Neuronal stem cell (in vitro differentiated cells): Measurements from ENCODE around the gene RIPK3.
"Not testable (repeated sequence)": the region's sequence is repeated elsewhere in the genome, so short reads cannot be mapped to it uniquely, and the experiment has no call there.

Experiments used
- DNase-seq: peaks from one replicate; pipeline ENCODE4 v3.0.0-alpha.2; 2013; ENCODE audit warnings: low spot score
- H2AFZ ChIP-seq: one replicate; pipeline ENCODE4 v1.6.1; 2013; ENCODE audit warnings: mild to moderate bottlenecking, low read length, inconsistent platforms
- H2AK5ac ChIP-seq: 2 replicates; pipeline ENCODE4 v1.6.1; 2013; ENCODE audit warnings: low read depth, mild to moderate bottlenecking, inconsistent platforms, low read length, moderate library complexity, mixed read lengths
- H2BK120ac ChIP-seq: 2 replicates; pipeline ENCODE4 v1.6.1; 2013; ENCODE audit warnings: low read depth, mild to moderate bottlenecking, inconsistent platforms, low read length, moderate library complexity, mixed read lengths
- H2BK12ac ChIP-seq: one replicate; pipeline ENCODE4 v1.6.1; 2013; ENCODE audit warnings: low read length, inconsistent platforms
- H2BK15ac ChIP-seq: 2 replicates; pipeline ENCODE4 v1.6.1; 2013; ENCODE audit warnings: mild to moderate bottlenecking, low read length, inconsistent platforms, mixed read lengths
- H2BK5ac ChIP-seq: one replicate; pipeline ENCODE4 v1.6.1; 2013; ENCODE audit warnings: inconsistent platforms, mild to moderate bottlenecking, low read length, moderate library complexity
- H3K14ac ChIP-seq: one replicate; pipeline ENCODE4 v1.6.1; 2013; ENCODE audit warnings: low read length, inconsistent platforms
- H3K18ac ChIP-seq: 2 replicates; pipeline ENCODE4 v1.6.1; 2013; ENCODE audit warnings: low read length, inconsistent platforms
- H3K23ac ChIP-seq: 2 replicates; pipeline ENCODE4 v1.6.1; 2013; ENCODE audit warnings: low read depth, mild to moderate bottlenecking, mixed read lengths, low read length, inconsistent platforms; ENCODE audit not compliant: poor library complexity
- H3K27ac ChIP-seq: replicated peaks from 3 replicates; pipeline ENCODE4 v1.5.1; 2013; ENCODE audit warnings: low read length, inconsistent platforms
- H3K27me3 ChIP-seq, 3 experiments: 2 replicates each; pipeline ENCODE4 v1.6.1; 2013; ENCODE audit warnings: low read length in 3 of 3, mild to moderate bottlenecking in 2 of 3, inconsistent platforms in 1 of 3, low read depth in 1 of 3, mixed read lengths in 1 of 3, moderate library complexity in 1 of 3; ENCODE audit not compliant: control insufficient read depth in 3 of 3, insufficient read depth in 3 of 3
- H3K36me3 ChIP-seq, 2 donors: replicated peaks in 1 of 2; 2 replicates each; pipeline ENCODE4 v1.6.1; 2013; ENCODE audit warnings: low read length in 2 of 2; ENCODE audit not compliant: control insufficient read depth in 2 of 2, insufficient read depth in 2 of 2
- H3K4ac ChIP-seq: 2 replicates; pipeline ENCODE4 v1.6.1; 2013; ENCODE audit warnings: inconsistent platforms, mild to moderate bottlenecking, low read length, moderate library complexity
- H3K4me1 ChIP-seq, 2 donors: 1 replicate in 1 of 2; 2 replicates in 1 of 2; pipeline ENCODE4 v1.6.1; 2013; ENCODE audit warnings: low read length in 2 of 2, low read depth in 1 of 2; ENCODE audit not compliant: control insufficient read depth in 2 of 2, insufficient read depth in 1 of 2
- H3K4me2 ChIP-seq: one replicate; pipeline ENCODE4 v1.6.1; 2013; ENCODE audit warnings: mild to moderate bottlenecking, low read length, inconsistent platforms; ENCODE audit not compliant: insufficient read depth, poor library complexity, severe bottlenecking
- H3K4me3 ChIP-seq, 2 donors: 2 replicates each; pipeline ENCODE4 v1.5.1; 2013; ENCODE audit warnings: low read length in 2 of 2, mild to moderate bottlenecking in 2 of 2, inconsistent platforms in 1 of 2, moderate library complexity in 1 of 2
- H3K79me1 ChIP-seq: one replicate; pipeline ENCODE4 v1.6.1; 2013; ENCODE audit warnings: low read depth, mild to moderate bottlenecking, inconsistent platforms, low read length, moderate library complexity
- H3K9ac ChIP-seq: one replicate; pipeline ENCODE4 v1.6.1; 2013; ENCODE audit warnings: mild to moderate bottlenecking, low read depth, low read length, inconsistent platforms; ENCODE audit not compliant: poor library complexity
- H3K9me3 ChIP-seq, 2 donors: replicated peaks in 1 of 2; 2 replicates each; pipeline versions ENCODE3 to v1.6.1; 2013; ENCODE audit warnings: low read length in 2 of 2, mild to moderate bottlenecking in 2 of 2, inconsistent platforms in 1 of 2, low read depth in 1 of 2, mixed read lengths in 1 of 2, moderate library complexity in 1 of 2; ENCODE audit not compliant: control insufficient read depth in 2 of 2, insufficient read depth in 1 of 2
- H4K8ac ChIP-seq: one replicate; pipeline ENCODE4 v1.6.1; 2013; ENCODE audit warnings: low read depth, mild to moderate bottlenecking, inconsistent platforms, low read length, moderate library complexity
- H4K91ac ChIP-seq: one replicate; pipeline ENCODE4 v1.6.1; 2013; ENCODE audit warnings: low read length, low read depth, mild to moderate bottlenecking, inconsistent platforms; ENCODE audit not compliant: poor library complexity
- WGBS, 2 donors: extraction: QIAGEN DNeasy Blood & Tissue Kit; methylation state at CpG; one replicate each; pipeline ENCODE4 v1.1.7; 2013; ENCODE audit warnings: missing lambda C conversion rate in 2 of 2, mixed read lengths in 1 of 2; ENCODE audit not compliant: insufficient read length in 2 of 2, insufficient replicate concordance in 1 of 2; ENCODE audit errors: extremely low coverage in 2 of 2; 5-methylcytosine and 5-hydroxymethylcytosine counted together

Gene RIPK3

GRCh38 chr14:24376448-24377070 lies 36.8 kb upstream of the RIPK3 start:
- Histone ChIP-seq H4K8ac (no peak overlapping the region), H3K79me1 (peaks cover 3% of the 10 kb centered on the region), H2AFZ (no peak overlapping the region), H2BK15ac (no peak overlapping the region), H3K14ac (no peak overlapping the region), H3K23ac (peak overlapping the region; percentile 27), H3K4ac (no peak overlapping the region), H3K27ac (no peak overlapping the region), H2AK5ac (no peak overlapping the region), H3K4me3 (peak overlapping the region in 1 of 2 donors; percentile 29), H3K36me3 (peaks cover 26 to 63% of the 10 kb centered on the region in 2 donors), H2BK5ac (no peak overlapping the region), H4K91ac (no peak overlapping the region), H3K4me1 (peaks cover 3 to 23% of the 10 kb centered on the region in 2 donors), H3K18ac (peak overlapping the region; percentile 63), H3K4me2 (no peak overlapping the region), H2BK12ac (no peak overlapping the region), H3K9me3 (peaks cover 0 to 1% of the 10 kb centered on the region in 2 donors), H3K27me3 (peaks cover 0 to 5% (median 0%) of the 10 kb centered on the region in 3 experiments), H2BK120ac (no peak overlapping the region), H3K9ac (no peak overlapping the region)
- WGBS, 2 donors = no CpG with 5 or more reads among the region's 16 CpGs
- DNase-seq = no peak

DNA sequence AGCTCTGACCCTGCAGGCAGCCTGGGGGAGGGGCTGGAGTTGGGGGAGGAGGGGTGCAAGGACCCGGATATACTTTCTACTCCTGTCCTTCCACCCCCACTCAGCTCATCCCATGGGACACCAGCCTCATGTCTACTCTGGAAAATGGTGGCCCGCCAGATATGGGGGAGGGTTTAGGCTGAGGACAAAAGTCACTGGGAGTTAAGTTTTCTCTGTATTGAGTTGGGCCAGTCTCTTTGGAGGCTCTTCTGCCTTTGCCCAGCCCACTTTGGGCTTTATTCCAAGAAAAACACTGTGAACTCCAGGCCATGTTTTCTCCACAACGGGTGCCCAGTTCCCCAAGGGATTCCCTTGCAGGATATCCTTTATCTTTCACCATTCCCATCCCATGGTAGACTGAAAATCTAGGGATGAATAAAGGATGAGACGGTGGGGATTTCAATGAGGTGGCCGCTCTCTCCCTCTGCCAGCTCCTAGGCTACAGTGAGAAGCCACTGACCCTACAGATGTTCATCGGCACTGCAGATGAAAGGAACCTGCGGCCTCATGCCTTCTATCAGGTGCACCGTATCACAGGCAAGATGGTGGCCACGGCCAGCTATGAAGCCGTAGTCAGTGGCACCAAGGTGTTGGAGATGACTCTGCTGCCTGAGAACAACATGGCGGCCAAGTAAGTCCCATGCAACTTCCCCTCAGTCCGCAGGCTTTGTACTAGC lies 33.1 kb upstream of the RIPK3 start:
- H3K4ac ChIP-seq = no peak overlapping the region
- DNase-seq = no peak
- no peak overlapping the region for H3K9ac ChIP-seq
- no peak overlapping the region for H3K14ac ChIP-seq
- H3K4me1 ChIP-seq = peaks cover 10 to 19% of the 10 kb centered on the region in 2 donors
- peaks cover 0 to 1% of the 10 kb centered on the region in 2 donors for H3K9me3 ChIP-seq
- H3K27ac ChIP-seq = no peak overlapping the region
- no peak overlapping the region for H2AFZ ChIP-seq
- H3K36me3 ChIP-seq = peaks cover 28 to 76% of the 10 kb centered on the region in 2 donors
- peaks cover 2% of the 10 kb centered on the region for H3K79me1 ChIP-seq
- H2BK15ac ChIP-seq = no peak overlapping the region
- H2AK5ac ChIP-seq = no peak overlapping the region
- H3K4me3 ChIP-seq = no peak overlapping the region
- H4K8ac ChIP-seq = no peak overlapping the region
- H3K4me2 ChIP-seq = no peak overlapping the region
- H2BK120ac ChIP-seq = no peak overlapping the region
- H4K91ac ChIP-seq = peak overlapping the region; percentile 18
- WGBS, 2 donors = no CpG with 5 or more reads among the region's 12 CpGs
- H3K18ac ChIP-seq = no peak overlapping the region
- H2BK12ac ChIP-seq = no peak overlapping the region
- H3K23ac ChIP-seq = no peak overlapping the region
- H3K27me3 ChIP-seq = no peaks in the 10 kb centered on the region
- H2BK5ac ChIP-seq = peak overlapping the region; percentile 79

- H3K4me3 ChIP-seq, H3K23ac ChIP-seq, H2BK5ac ChIP-seq, H3K14ac ChIP-seq, H3K9ac ChIP-seq, H3K9me3 ChIP-seq, DNase-seq, H3K4me2 ChIP-seq, H3K4ac ChIP-seq, H4K91ac ChIP-seq, H4K8ac ChIP-seq, H3K79me1 ChIP-seq, H3K18ac ChIP-seq, H2BK12ac ChIP-seq, H3K27ac ChIP-seq, H3K27me3 ChIP-seq, H2AFZ ChIP-seq, H2BK120ac ChIP-seq, H2BK15ac ChIP-seq, H2AK5ac ChIP-seq: not testable (repeated sequence)
- Histone ChIP-seq H3K4me1 (peaks cover 10 to 14% of the 10 kb centered on the region in 2 donors), H3K36me3 (peaks cover 25 to 64% of the 10 kb centered on the region in 2 donors)
- WGBS, 2 donors = no CpG with 5 or more reads among the region's 3 CpGs
These were observed 31.8 kb upstream of the RIPK3 start for GRCh38 chr14:24371605-24372004.

DNA sequence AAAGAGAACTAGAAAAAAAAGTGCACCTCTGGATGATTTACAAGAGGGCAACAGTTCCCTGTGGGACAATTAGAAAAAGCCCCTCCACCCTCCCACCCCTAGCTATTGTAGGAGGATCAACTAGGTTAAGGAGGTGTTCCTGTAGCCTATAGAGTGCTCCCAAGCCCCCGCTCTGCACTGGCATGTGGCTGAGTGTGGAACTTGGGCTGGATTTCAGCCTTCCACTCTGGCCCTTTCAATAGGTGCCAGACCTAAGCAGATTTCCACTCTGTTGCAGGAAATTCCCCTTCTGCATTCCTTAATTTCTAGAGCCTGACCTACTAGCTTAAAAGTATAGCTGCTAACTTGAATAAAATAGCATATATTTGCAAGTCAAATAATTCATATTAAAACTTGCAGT lies 31.0 kb upstream of the RIPK3 start:
- H3K27ac ChIP-seq = no peak overlapping the region
- no peak overlapping the region for H3K9ac ChIP-seq
- H3K36me3 ChIP-seq = peaks cover 25 to 56% of the 10 kb centered on the region in 2 donors
- no peak overlapping the region for H4K8ac ChIP-seq
- H3K27me3 ChIP-seq = no peaks in the 10 kb centered on the region
- H3K79me1 ChIP-seq = peaks cover 2% of the 10 kb centered on the region
- H2AK5ac ChIP-seq = no peak overlapping the region
- no peak overlapping the region for H2BK120ac ChIP-seq
- no CpG with 5 or more reads among the region's 1 CpG for WGBS, 2 donors
- H2BK12ac ChIP-seq = no peak overlapping the region
- H3K14ac ChIP-seq = no peak overlapping the region
- H2BK5ac ChIP-seq = no peak overlapping the region
- no peak overlapping the region for H3K4ac ChIP-seq
- H3K9me3 ChIP-seq = no peaks in the 10 kb centered on the region
- no peak overlapping the region for H4K91ac ChIP-seq
- no peak overlapping the region for H2BK15ac ChIP-seq
- no peak overlapping the region for H3K23ac ChIP-seq
- H2AFZ ChIP-seq = no peak overlapping the region
- no peak overlapping the region for H3K4me3 ChIP-seq
- H3K4me1 ChIP-seq = peaks cover 11 to 16% of the 10 kb centered on the region in 2 donors
- no peak overlapping the region for H3K4me2 ChIP-seq
- no peak overlapping the region for H3K18ac ChIP-seq
- DNase-seq = no peak
